Measurements from ENCODE around the gene MEGF11. TPM values are rescaled to one million over a fixed set of nuclear protein-coding genes. Genes with fewer than 3 reads are reported as not detected.
A peak's percentile ranks its signal among the peaks of the same experiment; 100 is the strongest.

MEGF11 gene
- total RNA-seq, 2 experiments from 2014 or later, result 3.3 to 6.8 TPM

- intact Hi-C loops (cut with micrococcal nuclease; ENCODE audit: unreplicated experiment), result no loop called here
- Histone ChIP-seq H3K79me2 (ENCODE audit: insufficient read depth, low read depth, low read length) (no peaks in the 10 kb centered on the region), H3K36me3 (ENCODE audit: insufficient read depth, low read length) (peaks cover 20% of the 10 kb centered on the region), H3K27ac (ENCODE audit: low read depth, low read length, poor library complexity, severe bottlenecking) (no peak overlapping the region), H2AFZ (ENCODE audit: low read length) (no peak overlapping the region), H3K9me2 (ENCODE audit: insufficient read depth, low read length) (no peaks in the 10 kb centered on the region), H3K4me2 (ENCODE audit: low read length) (no peak overlapping the region), H3K4me1 (ENCODE audit: insufficient read depth, low read length, poor library complexity, severe bottlenecking) (peaks cover 31% of the 10 kb centered on the region), H4K20me1 (ENCODE audit: insufficient read depth, low read length) (no peaks in the 10 kb centered on the region), H3K4me3 (ENCODE audit: low read depth, low read length, poor library complexity, severe bottlenecking) (no peak overlapping the region), H3K9me3 (ENCODE audit: low read length) (no peaks in the 10 kb centered on the region)
- TF ChIP-seq CTCF (conservative IDR thresholded peaks at IDR 0.05; ENCODE audit: low read length) (no peak), EZH2phosphoT487 (IDR thresholded peaks at IDR 0.05; ENCODE audit: borderline replicate concordance, low read depth, low read length) (no peak)
- CTCF ChIA-PET (ENCODE audit: unreplicated experiment), result no interaction called here
- no peak for DNase-seq (ENCODE audit: low spot score)
- BruUV-seq (replicated peaks), result no TSS peak
- POLR2A ChIA-PET, result no interaction called here
Measured at GRCh38 chr15:65906396-65906795, 347.2 kb downstream of the MEGF11 start.

GRCh38 chr15:65904301-65904700 lies 349.2 kb downstream of the MEGF11 start:
- no peak for DNase-seq (ENCODE audit: low spot score)
- H2AFZ ChIP-seq (ENCODE audit: low read length), result no peak overlapping the region
- no peak overlapping the region for H3K4me3 ChIP-seq (ENCODE audit: low read depth, low read length, poor library complexity, severe bottlenecking)
- no TSS peak for BruUV-seq (replicated peaks)
- intact Hi-C loops (cut with micrococcal nuclease; ENCODE audit: unreplicated experiment), result no loop called here
- peaks cover 30% of the 10 kb centered on the region for H3K36me3 ChIP-seq (ENCODE audit: insufficient read depth, low read length)
- H3K9me3 ChIP-seq (ENCODE audit: low read length), result no peaks in the 10 kb centered on the region
- no peak for TF ChIP-seq CTCF (conservative IDR thresholded peaks at IDR 0.05; ENCODE audit: low read length)
- no peak for TF ChIP-seq EZH2phosphoT487 (IDR thresholded peaks at IDR 0.05; ENCODE audit: borderline replicate concordance, low read depth, low read length)
- no peaks in the 10 kb centered on the region for H4K20me1 ChIP-seq (ENCODE audit: insufficient read depth, low read length)
- H3K79me2 ChIP-seq (ENCODE audit: insufficient read depth, low read depth, low read length), result no peaks in the 10 kb centered on the region
- peak overlapping the region; percentile 50; the same call in 1 of the 2 replicates for H3K4me2 ChIP-seq (ENCODE audit: low read length)
- POLR2A ChIA-PET, result interaction anchor here (1.1 kb wide), 1 partner anchor 9 kb away, joined by 3 read pairs; no protein-coding TSS in a partner anchor
- peak overlapping the region; percentile 1 for H3K27ac ChIP-seq (ENCODE audit: low read depth, low read length, poor library complexity, severe bottlenecking)
- CTCF ChIA-PET (ENCODE audit: unreplicated experiment), result no interaction called here
- H3K9me2 ChIP-seq (ENCODE audit: insufficient read depth, low read length), result no peaks in the 10 kb centered on the region
- H3K4me1 ChIP-seq (ENCODE audit: insufficient read depth, low read length, poor library complexity, severe bottlenecking), result peaks cover 31% of the 10 kb centered on the region

- Histone ChIP-seq H3K36me3 (ENCODE audit: insufficient read depth, low read length) (peaks cover 36% of the 10 kb centered on the region), H3K9me3 (ENCODE audit: low read length) (no peaks in the 10 kb centered on the region), H3K27ac (ENCODE audit: low read depth, low read length, poor library complexity, severe bottlenecking) (peak overlapping the region; percentile 1), H3K4me3 (ENCODE audit: low read depth, low read length, poor library complexity, severe bottlenecking) (no peak overlapping the region), H3K4me2 (ENCODE audit: low read length) (peak overlapping the region; percentile 50), H3K4me1 (ENCODE audit: insufficient read depth, low read length, poor library complexity, severe bottlenecking) (peaks cover 31% of the 10 kb centered on the region), H2AFZ (ENCODE audit: low read length) (no peak overlapping the region), H3K79me2 (ENCODE audit: insufficient read depth, low read depth, low read length) (no peaks in the 10 kb centered on the region), H4K20me1 (ENCODE audit: insufficient read depth, low read length) (no peaks in the 10 kb centered on the region), H3K9me2 (ENCODE audit: insufficient read depth, low read length) (no peaks in the 10 kb centered on the region)
- intact Hi-C loops (cut with micrococcal nuclease; ENCODE audit: unreplicated experiment), result no loop called here
- CTCF ChIA-PET (ENCODE audit: unreplicated experiment), result interaction anchor here (0.5 kb wide), 1 partner anchor 387 kb away, joined by 6 read pairs; no protein-coding TSS in a partner anchor
- POLR2A ChIA-PET, result no interaction called here
- BruUV-seq (replicated peaks), result no TSS peak
- TF ChIP-seq CTCF (conservative IDR thresholded peaks at IDR 0.05; ENCODE audit: low read length) (no peak), EZH2phosphoT487 (IDR thresholded peaks at IDR 0.05; ENCODE audit: borderline replicate concordance, low read depth, low read length) (no peak)
- peak; percentile 27 for DNase-seq (ENCODE audit: low spot score)
Measured at GRCh38 chr15:65903296-65904073, 350.1 kb downstream of the MEGF11 start.
